T-helper 1 cell (primary cell): Measurements from ENCODE around the gene TBC1D32.
"Not testable (repeated sequence)": the region's sequence is repeated elsewhere in the genome, so short reads cannot be mapped to it uniquely, and the experiment has no call there.

Experiments used
- DNase-seq, 5 donors: peaks; one replicate each; pipeline ENCODE4 v3.0.0-alpha.2; 2012 to 2020

The TBC1D32 gene

GRCh38 chr6:121330516-121330915 lies 3.8 kb downstream of the TBC1D32 start:
- DNase-seq: no peak

- peak in 1 of 5 donors; percentile 35 for DNase-seq
Measured at GRCh38 chr6:121321282-121321681, 13.0 kb downstream of the TBC1D32 start.

- DNase-seq: no peak
Measured at GRCh38 chr6:121319603-121320002, 14.7 kb downstream of the TBC1D32 start.

DNA sequence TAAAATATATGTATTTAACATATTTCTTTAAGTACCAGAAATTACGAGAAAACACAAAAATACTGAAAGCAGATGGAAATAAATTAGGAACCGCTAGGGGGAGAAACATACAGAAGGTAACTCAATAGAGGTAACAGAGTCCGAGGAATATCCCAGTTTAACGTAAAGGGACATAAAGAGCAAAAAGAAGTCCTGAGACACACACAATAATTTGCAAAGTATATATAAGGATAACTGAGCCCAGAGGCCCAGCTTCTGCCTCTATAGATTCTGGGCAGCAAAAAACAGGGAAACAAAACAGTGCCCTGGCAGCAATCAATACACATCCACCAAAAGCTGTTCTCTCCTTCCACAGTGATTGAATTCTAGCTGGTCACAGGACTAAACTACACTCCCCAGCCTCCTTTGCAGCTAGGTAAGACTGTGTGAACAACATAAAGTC lies 15.1 kb downstream of the TBC1D32 start:
- no peak for DNase-seq

DNA sequence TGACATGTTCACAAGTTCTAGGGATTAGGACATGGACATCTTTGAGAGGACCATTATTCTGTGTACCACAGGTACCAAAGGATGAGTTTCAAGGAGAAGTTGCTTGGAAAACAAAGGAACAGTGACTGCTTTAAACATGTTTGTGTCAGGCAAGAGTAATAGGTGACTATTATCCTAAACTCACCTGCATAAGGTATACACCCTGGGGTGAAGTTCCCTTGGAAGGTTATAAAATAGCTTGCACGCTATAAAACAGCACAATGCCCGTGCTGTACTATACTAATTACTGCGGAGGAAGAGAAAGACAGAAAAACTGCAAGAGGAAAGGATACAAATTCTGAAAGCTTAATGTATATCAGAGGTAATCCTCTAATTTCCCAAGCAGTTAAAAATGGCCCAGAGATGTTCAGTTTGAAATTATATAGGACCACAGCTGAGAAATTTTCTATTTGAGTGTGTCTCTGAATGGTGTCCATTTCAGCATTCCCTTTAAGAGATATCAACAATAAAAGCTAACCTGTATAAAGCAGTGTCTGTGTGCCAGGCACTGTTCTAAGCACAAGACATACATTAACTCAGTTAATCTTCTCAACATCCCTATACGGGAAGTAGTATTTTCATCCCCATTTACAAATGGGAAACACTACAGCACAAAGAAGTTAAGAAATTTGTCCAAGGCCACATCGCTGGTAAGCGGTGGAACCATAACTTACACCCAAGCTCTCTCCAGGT lies 19.7 kb downstream of the TBC1D32 start:
- no peak for DNase-seq

DNA sequence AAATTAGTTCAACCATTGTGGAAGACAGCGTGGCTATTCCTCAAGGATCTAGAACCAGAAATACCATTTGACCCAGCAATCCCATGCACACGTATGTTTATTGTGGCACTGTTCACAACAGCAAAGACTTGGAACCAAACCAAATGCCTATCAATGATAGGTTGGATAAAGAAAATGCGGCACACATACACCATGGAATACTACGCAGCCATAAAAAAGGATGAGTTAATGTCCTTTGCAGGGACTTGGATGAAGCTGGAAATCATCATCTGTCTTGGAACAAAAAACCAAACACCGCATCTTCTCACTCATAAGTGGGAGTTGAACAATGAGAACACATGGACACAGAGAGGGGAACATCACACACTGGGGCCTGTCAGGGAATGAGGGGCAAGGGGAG lies 22.5 kb downstream of the TBC1D32 start:
- DNase-seq: not testable (repeated sequence)

- DNase-seq: no peak
Measured at GRCh38 chr6:121310495-121310894, 23.8 kb downstream of the TBC1D32 start.

- no peak for DNase-seq
Measured at GRCh38 chr6:121309768-121310469, 24.4 kb downstream of the TBC1D32 start.

GRCh38 chr6:121305957-121306607 lies 28.2 kb downstream of the TBC1D32 start:
- peak in 1 of 5 donors; percentile 8 for DNase-seq

- DNase-seq: no peak
Measured at GRCh38 chr6:121302882-121303281, 31.4 kb downstream of the TBC1D32 start.

DNA sequence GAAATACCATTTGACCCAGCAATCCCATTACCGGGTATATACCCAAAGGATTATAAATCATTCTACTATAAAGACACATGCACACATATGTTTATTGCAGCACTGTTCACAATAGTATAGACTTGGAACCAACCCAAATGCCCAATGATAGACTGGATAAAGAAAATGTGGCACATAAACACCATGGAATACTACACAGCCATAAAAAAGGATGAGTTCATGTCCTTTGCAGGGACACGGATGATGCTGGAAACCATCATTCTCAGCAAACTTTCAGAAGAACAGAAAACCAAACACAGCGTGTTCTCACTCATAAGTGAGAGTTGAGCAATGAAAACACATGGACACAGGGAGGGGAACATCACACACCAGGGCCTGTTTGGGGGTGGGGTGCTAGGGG lies 33.1 kb downstream of the TBC1D32 start:
- DNase-seq: not testable (repeated sequence)

DNA sequence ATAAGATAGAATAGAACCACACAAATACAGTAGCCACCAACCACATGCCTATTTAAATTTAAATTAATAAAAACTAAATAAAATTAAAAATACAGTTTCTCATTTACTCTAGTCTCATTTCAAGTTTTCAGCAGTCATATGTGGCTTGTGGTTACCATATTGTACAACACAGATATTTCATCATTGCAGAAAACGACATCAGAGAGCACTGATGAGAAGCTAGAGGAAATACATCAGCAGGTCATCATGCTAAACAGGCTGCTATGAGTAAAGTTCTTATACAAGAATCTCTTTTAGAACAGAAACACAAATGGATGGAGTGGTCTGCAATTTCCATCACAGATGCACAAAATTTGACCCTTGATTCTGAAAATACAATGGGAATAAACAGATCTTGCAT lies 36.6 kb downstream of the TBC1D32 start:
- peak in 1 of 5 donors; percentile 3 for DNase-seq

- DNase-seq: no peak
Measured at GRCh38 chr6:121285041-121285440, 49.2 kb downstream of the TBC1D32 start.

GRCh38 chr6:121274666-121275295 lies 59.5 kb downstream of the TBC1D32 start:
- DNase-seq: no peak

GRCh38 chr6:121263742-121264141 lies 70.5 kb downstream of the TBC1D32 start:
- DNase-seq: no peak

GRCh38 chr6:121260651-121261102 lies 73.6 kb downstream of the TBC1D32 start:
- no peak for DNase-seq

DNA sequence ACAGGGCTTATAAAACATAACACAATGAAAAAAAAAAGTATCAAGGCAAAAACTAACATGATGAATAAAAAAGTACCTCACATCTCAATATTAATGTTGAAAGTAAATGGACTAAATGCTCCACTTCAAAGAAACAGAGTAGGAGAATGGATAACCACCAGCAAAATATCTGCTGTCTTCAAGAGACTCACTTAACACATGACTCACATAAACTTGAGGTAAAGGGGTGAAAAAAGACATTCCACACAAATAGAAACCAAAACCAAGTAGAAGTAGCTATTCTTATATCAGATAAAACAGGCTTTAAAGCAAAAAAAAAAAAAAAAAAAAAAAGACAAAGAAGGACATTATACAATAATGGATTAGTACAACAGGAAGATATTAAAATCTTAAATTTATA lies 86.9 kb downstream of the TBC1D32 start:
- DNase-seq: peak in 1 of 5 donors; percentile 21

- no peak for DNase-seq
Measured at GRCh38 chr6:121242386-121242785, 91.9 kb downstream of the TBC1D32 start.

DNA sequence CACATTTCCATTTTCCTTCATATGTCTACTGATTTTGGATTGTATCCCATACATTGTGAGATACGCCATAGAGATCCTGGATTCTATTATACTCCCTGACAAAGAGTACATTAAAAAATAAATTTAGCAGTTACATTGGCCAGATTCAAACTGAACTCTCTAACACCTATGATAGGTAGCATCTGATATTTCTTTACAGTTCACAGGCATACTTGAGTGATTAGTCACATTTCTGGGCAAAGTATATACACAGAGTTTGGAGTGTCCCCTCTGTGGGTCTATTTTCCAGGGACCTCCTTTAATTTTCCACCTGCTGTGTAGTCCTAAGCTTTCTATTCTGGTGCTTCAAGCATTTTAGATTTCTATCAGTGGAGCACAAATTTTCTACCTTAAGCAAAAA lies 96.4 kb downstream of the TBC1D32 start:
- no peak for DNase-seq

GRCh38 chr6:121236984-121237383 lies 97.3 kb downstream of the TBC1D32 start:
- no peak for DNase-seq

DNA sequence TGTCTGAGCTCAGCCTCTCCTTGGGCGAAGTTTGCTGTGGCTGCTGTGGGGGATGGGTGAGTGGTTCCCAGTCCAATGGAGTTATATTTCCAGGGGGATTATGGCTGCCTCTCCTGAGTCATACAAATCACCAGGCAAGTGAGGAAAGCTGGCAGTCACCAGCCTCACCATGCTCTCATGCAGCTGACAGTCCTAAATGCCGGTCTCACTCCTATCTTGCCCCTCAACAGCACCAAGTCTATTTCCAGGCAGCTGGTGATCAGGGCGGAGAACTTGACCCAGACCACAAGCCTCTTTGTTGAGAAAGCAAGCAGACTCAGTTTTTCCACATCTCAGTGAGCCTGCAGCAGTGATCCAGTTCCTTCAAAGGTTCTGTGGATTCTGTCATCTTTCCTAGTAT lies 98.9 kb downstream of the TBC1D32 start:
- DNase-seq: no peak

DNA sequence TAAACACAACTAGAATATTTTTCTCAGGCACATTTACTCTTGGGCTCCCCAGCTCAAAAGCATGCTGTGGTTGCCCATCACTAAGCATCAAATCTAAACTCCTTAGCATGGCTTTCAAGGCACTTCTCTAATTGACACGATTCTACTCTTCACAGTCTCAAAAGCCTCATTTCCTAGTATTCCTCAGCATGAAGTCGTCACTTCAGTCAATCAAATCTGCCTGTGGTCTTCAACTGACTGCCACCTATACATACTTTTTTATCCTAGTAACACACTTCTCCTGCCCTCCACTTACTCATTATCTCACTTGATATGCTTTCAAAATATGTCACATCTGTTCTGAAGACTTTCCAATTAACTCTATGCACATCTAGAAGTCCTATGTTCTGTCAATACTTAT lies 110.3 kb downstream of the TBC1D32 start:
- DNase-seq: peak in 1 of 5 donors; percentile 1

DNA sequence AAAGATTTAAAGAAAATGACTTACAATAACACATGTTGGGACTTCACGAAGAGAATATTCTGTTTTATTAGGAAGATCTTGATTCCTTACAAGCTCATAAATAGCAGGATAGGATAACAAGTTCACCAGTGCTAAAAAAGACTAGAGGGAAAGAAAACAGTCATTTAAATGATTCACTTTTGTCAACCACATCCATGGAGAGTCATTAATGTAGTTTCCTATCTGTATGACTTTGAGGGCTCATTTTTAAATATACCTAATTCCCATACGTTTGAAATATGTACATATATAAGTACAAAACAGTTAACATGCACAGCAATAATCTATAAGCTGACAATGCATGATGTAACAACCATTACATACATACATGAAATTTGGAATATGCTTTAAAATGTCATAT lies 111.1 kb downstream of the TBC1D32 start:
- no peak for DNase-seq
